ENCODE results near the gene LCLAT1.

DNA sequence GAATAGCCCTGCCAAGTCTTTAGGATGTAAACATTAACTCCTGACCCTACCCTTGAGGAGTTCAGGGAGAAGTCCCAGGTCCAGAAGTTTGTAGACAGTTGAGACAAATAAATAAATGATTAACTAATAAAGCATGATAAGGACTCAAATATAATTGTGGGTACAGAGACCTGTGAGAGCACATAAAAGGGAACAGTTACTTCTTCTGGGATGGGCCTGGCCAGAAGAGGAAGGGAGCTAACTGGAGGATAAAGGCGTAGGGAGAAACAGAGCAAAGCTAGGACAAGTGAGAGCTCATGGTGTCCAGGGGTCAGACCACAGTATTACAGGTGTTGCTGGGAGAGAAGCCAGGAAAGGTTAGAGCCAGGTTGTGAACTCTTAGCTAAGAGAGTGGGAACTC, 3.0 kb downstream of the LCLAT1 start:
- TF ChIP-seq, protein P1, sequence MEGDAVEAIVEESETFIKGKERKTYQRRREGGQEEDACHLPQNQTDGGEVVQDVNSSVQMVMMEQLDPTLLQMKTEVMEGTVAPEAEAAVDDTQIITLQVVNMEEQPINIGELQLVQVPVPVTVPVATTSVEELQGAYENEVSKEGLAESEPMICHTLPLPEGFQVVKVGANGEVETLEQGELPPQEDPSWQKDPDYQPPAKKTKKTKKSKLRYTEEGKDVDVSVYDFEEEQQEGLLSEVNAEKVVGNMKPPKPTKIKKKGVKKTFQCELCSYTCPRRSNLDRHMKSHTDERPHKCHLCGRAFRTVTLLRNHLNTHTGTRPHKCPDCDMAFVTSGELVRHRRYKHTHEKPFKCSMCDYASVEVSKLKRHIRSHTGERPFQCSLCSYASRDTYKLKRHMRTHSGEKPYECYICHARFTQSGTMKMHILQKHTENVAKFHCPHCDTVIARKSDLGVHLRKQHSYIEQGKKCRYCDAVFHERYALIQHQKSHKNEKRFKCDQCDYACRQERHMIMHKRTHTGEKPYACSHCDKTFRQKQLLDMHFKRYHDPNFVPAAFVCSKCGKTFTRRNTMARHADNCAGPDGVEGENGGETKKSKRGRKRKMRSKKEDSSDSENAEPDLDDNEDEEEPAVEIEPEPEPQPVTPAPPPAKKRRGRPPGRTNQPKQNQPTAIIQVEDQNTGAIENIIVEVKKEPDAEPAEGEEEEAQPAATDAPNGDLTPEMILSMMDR (IDR thresholded peaks at IDR 0.05; ENCODE audit: low read depth, low read length, poor library complexity, severe bottlenecking), result no peak
- TF ChIP-seq EZH2phosphoT487 (IDR thresholded peaks at IDR 0.05; ENCODE audit: borderline replicate concordance, low read length), result no peak

Data from DOHH2 (cell line).